Mesothelial cell of epicardium (in vitro differentiated cells): ENCODE results near the gene PLEKHA1. TPM values are rescaled to one million over a fixed set of nuclear protein-coding genes. Genes with fewer than 3 reads are reported as not detected.

Experiments used
- DNase-seq, 2 experiments: peaks; one replicate each; pipeline ENCODE4 v3.0.0; 2021; ENCODE audit warnings: low spot score in 2 of 2; ENCODE audit not compliant: unreplicated experiment in 2 of 2
- H3K27ac Mint-ChIP-seq: 2 replicates; pipeline ENCODE4 v1.8.0; 2021; ENCODE audit warnings: mixed read lengths
- H3K27me3 Mint-ChIP-seq: 2 replicates; pipeline ENCODE4 v1.8.0; 2021; ENCODE audit warnings: low read depth, mixed read lengths
- H3K36me3 Mint-ChIP-seq: 2 replicates; pipeline ENCODE4 v1.8.0; 2021; ENCODE audit warnings: mixed read lengths
- H3K4me1 Mint-ChIP-seq: 2 replicates; pipeline ENCODE4 v1.8.0; 2021; ENCODE audit warnings: mixed read lengths
- H3K4me3 Mint-ChIP-seq: 2 replicates; pipeline ENCODE4 v1.8.0; 2021; ENCODE audit warnings: mild to moderate bottlenecking, moderate library complexity, mixed read lengths
- H3K9me3 Mint-ChIP-seq: 2 replicates; pipeline ENCODE4 v1.8.0; 2021; ENCODE audit warnings: mixed read lengths
- CTCF ChIP-seq: fragments of 200-600 bp; sonication (generic); IDR thresholded peaks from one replicate; pipeline ENCODE4 v1.5.0; 2021; ENCODE audit warnings: antibody characterized with exemption; ENCODE audit not compliant: unreplicated experiment
- total RNA-seq: library from RNA; stranded (reverse); gene quantifications from 3 replicates; pipeline ENCODE4 v1.2.1, GENCODE V29; 2021

Gene PLEKHA1
- total RNA-seq, 1 donor from 2014 or later, result 33.1 TPM

GRCh38 chr10:122380703-122381102 is 6.2 kb downstream of the PLEKHA1 start:
- H3K36me3 Mint-ChIP-seq, result peaks cover 17% of the 10 kb centered on the region
- H3K27ac Mint-ChIP-seq, result no peak overlapping the region
- H3K4me3 Mint-ChIP-seq, result no peak overlapping the region
- no peak for TF ChIP-seq CTCF
- no peaks in the 10 kb centered on the region for H3K27me3 Mint-ChIP-seq
- H3K9me3 Mint-ChIP-seq, result peaks cover 4% of the 10 kb centered on the region
- DNase-seq, result no peak
- H3K4me1 Mint-ChIP-seq, result peaks cover 11% of the 10 kb centered on the region

DNA sequence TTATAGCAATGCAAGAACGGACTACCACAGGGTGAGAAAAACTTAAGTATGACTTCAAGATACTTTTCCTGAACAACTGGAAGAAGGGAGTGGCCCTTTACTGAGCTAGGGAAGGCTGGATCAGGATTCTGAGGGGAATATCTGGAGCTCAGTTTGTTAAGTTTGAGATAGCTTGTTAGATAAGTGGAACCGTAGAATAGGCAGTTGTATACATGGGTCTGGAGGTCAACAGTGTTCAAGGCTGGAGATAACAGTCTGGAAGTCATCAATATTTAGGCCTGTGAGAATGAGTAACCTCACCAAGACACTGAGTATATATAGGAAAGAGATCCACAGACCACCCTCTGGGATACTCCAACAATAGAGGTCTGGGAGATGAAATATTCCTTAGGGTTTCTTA is 7.2 kb downstream of the PLEKHA1 start:
- Mint-ChIP-seq H3K9me3 (peaks cover 9% of the 10 kb centered on the region), H3K4me1 (peaks cover 6% of the 10 kb centered on the region), H3K27ac (no peak overlapping the region), H3K27me3 (no peaks in the 10 kb centered on the region), H3K4me3 (no peak overlapping the region), H3K36me3 (peaks cover 17% of the 10 kb centered on the region)
- no peak for DNase-seq
- no peak for TF ChIP-seq CTCF

DNA sequence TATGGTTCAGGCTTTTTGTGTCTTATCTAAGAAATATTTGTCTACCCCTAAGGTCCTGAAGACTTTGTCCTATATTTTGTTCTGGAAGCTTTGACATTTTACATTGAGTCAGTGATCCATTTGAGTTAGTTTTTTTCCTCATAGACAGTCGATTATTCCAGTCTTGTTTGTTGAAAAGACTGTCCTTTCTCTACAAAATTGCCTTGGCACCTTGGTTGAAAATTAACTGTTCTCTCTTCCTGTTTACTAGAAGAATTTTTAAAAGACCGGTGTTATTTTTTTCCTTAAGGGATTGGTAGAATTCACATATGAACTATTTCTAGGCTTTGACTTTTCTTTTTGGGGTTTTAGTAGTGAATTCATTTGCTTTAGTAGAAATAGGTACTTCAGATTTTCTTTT is 12.0 kb downstream of the PLEKHA1 start:
- no peak for DNase-seq
- H3K4me1 Mint-ChIP-seq, result no peaks in the 10 kb centered on the region
- H3K4me3 Mint-ChIP-seq, result no peak overlapping the region
- peaks cover 32% of the 10 kb centered on the region for H3K36me3 Mint-ChIP-seq
- H3K27ac Mint-ChIP-seq, result no peak overlapping the region
- TF ChIP-seq CTCF, result no peak
- peaks cover 26% of the 10 kb centered on the region for H3K9me3 Mint-ChIP-seq
- H3K27me3 Mint-ChIP-seq, result no peaks in the 10 kb centered on the region

GRCh38 chr10:122387572-122387971 is 13.1 kb downstream of the PLEKHA1 start:
- peaks cover 26% of the 10 kb centered on the region for H3K9me3 Mint-ChIP-seq
- H3K4me1 Mint-ChIP-seq, result no peaks in the 10 kb centered on the region
- TF ChIP-seq CTCF, result no peak
- H3K27ac Mint-ChIP-seq, result no peak overlapping the region
- no peak for DNase-seq
- H3K4me3 Mint-ChIP-seq, result no peak overlapping the region
- no peaks in the 10 kb centered on the region for H3K27me3 Mint-ChIP-seq
- peaks cover 32% of the 10 kb centered on the region for H3K36me3 Mint-ChIP-seq

- Mint-ChIP-seq H3K4me1 (no peaks in the 10 kb centered on the region), H3K9me3 (peaks cover 26% of the 10 kb centered on the region), H3K36me3 (peaks cover 32% of the 10 kb centered on the region), H3K27ac (no peak overlapping the region), H3K4me3 (no peak overlapping the region), H3K27me3 (no peaks in the 10 kb centered on the region)
- TF ChIP-seq CTCF, result no peak
- no peak for DNase-seq
Measured at GRCh38 chr10:122388287-122388997, 13.9 kb downstream of the PLEKHA1 start.
